Osteoblast (primary cell): ENCODE data around the gene EPHB2. TPM values are rescaled to one million over a fixed set of nuclear protein-coding genes. Genes with fewer than 3 reads are reported as not detected.
A peak's percentile ranks its signal among the peaks of the same experiment; 100 is the strongest.

Experiments used
- DNase-seq: peaks from one replicate; pipeline ENCODE4 v3.0.0; 2011; ENCODE audit warnings: low spot score, mixed read lengths; ENCODE audit not compliant: insufficient read length; ENCODE audit errors: missing footprints
- H2AFZ ChIP-seq: 2 replicates; pipeline ENCODE4 v1.6.0; 2011; ENCODE audit warnings: mild to moderate bottlenecking, low read length
- H3K27ac ChIP-seq: 2 replicates; pipeline ENCODE4 v1.5.1; 2011; ENCODE audit warnings: mild to moderate bottlenecking, low read depth, low read length, moderate library complexity
- H3K27me3 ChIP-seq: 2 replicates; pipeline ENCODE4 v1.6.0; 2012; ENCODE audit warnings: mild to moderate bottlenecking, control low read depth, inconsistent platforms, low read length, moderate library complexity; ENCODE audit not compliant: insufficient read depth
- H3K36me3 ChIP-seq: 2 replicates; pipeline ENCODE4 v1.5.1; 2011; ENCODE audit warnings: mild to moderate bottlenecking, low read length, control low read depth, moderate library complexity; ENCODE audit not compliant: insufficient read depth
- H3K4me1 ChIP-seq: 2 replicates; pipeline ENCODE4 v1.5.1; 2011; ENCODE audit warnings: mild to moderate bottlenecking, low read length, control low read depth, moderate library complexity; ENCODE audit not compliant: insufficient read depth
- H3K4me2 ChIP-seq: 2 replicates; pipeline ENCODE4 v1.6.0; 2011; ENCODE audit warnings: mild to moderate bottlenecking, low read length; ENCODE audit not compliant: insufficient read depth
- H3K4me3 ChIP-seq: fragments of 200-600 bp; sonication (generic); 3 replicates; pipeline ENCODE4 v1.5.1; 2012; ENCODE audit warnings: mild to moderate bottlenecking, low read length, inconsistent platforms; ENCODE audit not compliant: insufficient read depth
- H3K79me2 ChIP-seq: 2 replicates; pipeline ENCODE4 v1.6.0; 2012; ENCODE audit warnings: mild to moderate bottlenecking, low read length, control low read depth, inconsistent platforms; ENCODE audit not compliant: insufficient read depth
- H3K9me3 ChIP-seq: 2 replicates; pipeline ENCODE4 v1.5.1; 2011; ENCODE audit warnings: low read depth, low read length, control low read depth
- H4K20me1 ChIP-seq: 2 replicates; pipeline ENCODE4 v1.6.0; 2012; ENCODE audit warnings: mild to moderate bottlenecking, low read length, control low read depth; ENCODE audit not compliant: insufficient read depth
- total RNA-seq: library from RNA; depleted of rRNA; stranded (reverse); fragments of >200 nt; gene quantifications from 2 replicates; pipeline ENCODE4 v1.2.3, GENCODE V29; 2012
- TF ChIP-seq, protein P1 (sequence below): IDR thresholded peaks from 2 replicates; pipeline ENCODE4 v1.5.1; 2011; ENCODE audit warnings: mild to moderate bottlenecking, low read depth, low read length, moderate library complexity; ENCODE audit errors: extremely low read depth

EPHB2 gene
- total RNA-seq, 1 donor: 8.7 TPM

DNA sequence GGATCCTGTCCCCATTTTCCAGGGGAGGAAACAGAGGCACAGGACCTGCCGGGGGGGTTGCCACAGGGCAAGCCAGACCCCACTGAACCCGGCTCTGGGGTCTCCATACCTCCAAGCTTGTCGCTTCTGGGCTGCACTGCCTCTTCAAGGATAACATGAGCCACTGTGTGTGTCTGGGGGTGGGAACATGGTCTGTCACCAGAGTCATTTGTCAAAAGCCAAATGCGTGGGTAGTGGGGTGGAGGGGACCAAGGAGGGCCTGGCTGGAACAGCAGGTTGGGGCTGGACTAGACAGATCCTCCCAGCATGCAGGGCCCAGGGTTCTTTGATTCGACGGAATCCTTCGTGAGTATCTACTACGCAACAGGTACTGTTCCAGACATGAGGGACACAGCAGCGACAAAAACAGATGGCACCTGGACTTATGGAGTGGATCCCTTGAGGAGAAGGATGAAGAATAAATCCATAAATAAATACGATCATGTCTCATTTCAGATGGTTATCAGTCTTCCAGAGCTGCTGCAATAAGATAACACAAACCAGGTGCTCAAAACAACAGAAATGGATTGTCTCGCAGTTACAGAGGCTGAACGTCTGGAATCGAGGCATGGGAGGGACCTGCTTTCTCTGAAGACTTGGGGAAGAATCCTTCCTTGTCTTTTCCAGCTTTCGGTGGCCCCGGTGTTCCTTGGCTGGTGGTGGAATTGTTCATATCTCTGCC, 28.9 kb upstream of the EPHB2 start:
- H3K27ac ChIP-seq: no peak overlapping the region
- H3K36me3 ChIP-seq: no peaks in the 10 kb centered on the region
- no peak for DNase-seq
- H3K4me2 ChIP-seq: no peak overlapping the region
- H3K4me3 ChIP-seq: no peak overlapping the region
- no peaks in the 10 kb centered on the region for H3K9me3 ChIP-seq
- no peaks in the 10 kb centered on the region for H3K79me2 ChIP-seq
- H2AFZ ChIP-seq: no peak overlapping the region
- H4K20me1 ChIP-seq: no peaks in the 10 kb centered on the region
- TF ChIP-seq, protein P1, sequence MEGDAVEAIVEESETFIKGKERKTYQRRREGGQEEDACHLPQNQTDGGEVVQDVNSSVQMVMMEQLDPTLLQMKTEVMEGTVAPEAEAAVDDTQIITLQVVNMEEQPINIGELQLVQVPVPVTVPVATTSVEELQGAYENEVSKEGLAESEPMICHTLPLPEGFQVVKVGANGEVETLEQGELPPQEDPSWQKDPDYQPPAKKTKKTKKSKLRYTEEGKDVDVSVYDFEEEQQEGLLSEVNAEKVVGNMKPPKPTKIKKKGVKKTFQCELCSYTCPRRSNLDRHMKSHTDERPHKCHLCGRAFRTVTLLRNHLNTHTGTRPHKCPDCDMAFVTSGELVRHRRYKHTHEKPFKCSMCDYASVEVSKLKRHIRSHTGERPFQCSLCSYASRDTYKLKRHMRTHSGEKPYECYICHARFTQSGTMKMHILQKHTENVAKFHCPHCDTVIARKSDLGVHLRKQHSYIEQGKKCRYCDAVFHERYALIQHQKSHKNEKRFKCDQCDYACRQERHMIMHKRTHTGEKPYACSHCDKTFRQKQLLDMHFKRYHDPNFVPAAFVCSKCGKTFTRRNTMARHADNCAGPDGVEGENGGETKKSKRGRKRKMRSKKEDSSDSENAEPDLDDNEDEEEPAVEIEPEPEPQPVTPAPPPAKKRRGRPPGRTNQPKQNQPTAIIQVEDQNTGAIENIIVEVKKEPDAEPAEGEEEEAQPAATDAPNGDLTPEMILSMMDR: no peak
- H3K4me1 ChIP-seq: no peaks in the 10 kb centered on the region
- peaks cover 21% of the 10 kb centered on the region for H3K27me3 ChIP-seq

DNA sequence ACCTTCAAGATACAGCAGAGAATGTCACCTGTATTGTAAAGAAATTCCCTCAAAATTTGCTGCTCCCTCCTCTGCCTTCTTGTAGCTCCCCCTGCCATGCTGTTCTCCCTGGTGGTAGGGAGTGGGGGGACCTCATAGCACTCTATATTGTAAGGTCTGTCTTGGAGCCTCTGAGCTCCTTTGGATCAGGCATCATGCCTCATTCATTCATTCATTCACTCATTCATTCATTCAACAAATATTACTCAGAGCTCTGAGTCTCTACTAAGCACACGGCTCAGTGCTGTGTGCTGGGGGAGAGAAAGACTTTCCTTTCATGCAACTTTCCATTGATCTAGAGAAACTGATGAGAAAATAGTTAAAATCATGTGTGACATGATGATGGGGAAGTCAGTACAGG, 27.1 kb upstream of the EPHB2 start:
- H4K20me1 ChIP-seq: no peaks in the 10 kb centered on the region
- peak; percentile 73 for DNase-seq
- H3K4me1 ChIP-seq: no peaks in the 10 kb centered on the region
- peaks cover 21% of the 10 kb centered on the region for H3K27me3 ChIP-seq
- no peak overlapping the region for H3K27ac ChIP-seq
- no peak overlapping the region for H3K4me3 ChIP-seq
- H2AFZ ChIP-seq: no peak overlapping the region
- TF ChIP-seq, protein P1: no peak
- H3K36me3 ChIP-seq: no peaks in the 10 kb centered on the region
- H3K4me2 ChIP-seq: no peak overlapping the region
- H3K79me2 ChIP-seq: no peaks in the 10 kb centered on the region
- no peaks in the 10 kb centered on the region for H3K9me3 ChIP-seq

DNA sequence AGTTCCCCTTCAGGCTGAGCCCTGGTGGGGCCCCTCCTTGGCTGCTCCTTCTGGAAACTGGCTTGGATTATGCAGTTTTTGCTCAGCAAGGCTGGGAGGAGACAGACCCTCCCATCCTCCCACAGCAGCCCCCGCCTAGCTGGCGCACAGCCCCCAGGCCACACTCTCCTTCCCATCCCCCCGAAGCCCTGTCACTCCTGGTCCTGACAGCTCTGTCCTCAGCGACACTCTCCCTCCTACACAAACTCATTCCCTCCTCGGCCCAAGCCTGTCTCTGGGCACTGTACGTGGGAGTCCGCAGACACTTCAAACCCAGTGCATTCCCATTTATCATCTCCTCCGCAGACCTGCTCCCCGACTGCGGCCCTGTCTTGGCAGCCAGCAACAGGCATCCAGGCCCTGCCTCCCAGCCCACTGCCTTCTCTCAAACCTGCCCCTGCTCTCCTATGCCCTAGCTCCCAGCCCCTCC, 25.0 kb upstream of the EPHB2 start:
- Histone ChIP-seq H3K79me2 (no peaks in the 10 kb centered on the region), H3K36me3 (no peaks in the 10 kb centered on the region), H3K4me2 (no peak overlapping the region), H3K9me3 (no peaks in the 10 kb centered on the region), H2AFZ (no peak overlapping the region), H3K27me3 (peaks cover 21% of the 10 kb centered on the region), H3K4me3 (no peak overlapping the region), H3K27ac (no peak overlapping the region), H3K4me1 (peaks cover 8% of the 10 kb centered on the region), H4K20me1 (no peaks in the 10 kb centered on the region)
- TF ChIP-seq, protein P1: no peak
- DNase-seq: no peak

DNA sequence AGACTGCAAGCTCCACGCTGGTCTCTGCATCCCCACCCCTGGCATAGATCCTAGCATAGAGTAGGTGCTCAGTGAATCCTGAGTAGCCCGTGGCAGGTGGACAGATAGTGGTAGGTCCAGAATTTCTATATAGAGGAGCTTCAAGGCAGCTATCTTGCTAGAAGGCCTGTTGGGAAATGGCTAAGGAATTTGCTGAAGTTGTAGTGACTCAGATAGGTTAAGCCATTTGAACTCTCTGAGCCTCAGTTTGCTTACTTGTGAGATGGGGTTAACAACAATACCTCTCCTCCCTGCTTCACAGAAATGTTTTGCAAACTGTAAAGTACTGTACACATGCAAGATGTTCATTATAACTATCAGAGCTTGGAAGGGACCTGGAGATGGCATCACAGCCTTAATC, 23.4 kb upstream of the EPHB2 start:
- H3K79me2 ChIP-seq: no peaks in the 10 kb centered on the region
- no peak for DNase-seq
- peaks cover 18% of the 10 kb centered on the region for H3K27me3 ChIP-seq
- no peak overlapping the region for H3K27ac ChIP-seq
- no peak overlapping the region for H3K4me3 ChIP-seq
- no peaks in the 10 kb centered on the region for H3K36me3 ChIP-seq
- H4K20me1 ChIP-seq: no peaks in the 10 kb centered on the region
- no peak overlapping the region for H3K4me2 ChIP-seq
- H3K9me3 ChIP-seq: no peaks in the 10 kb centered on the region
- no peak overlapping the region for H2AFZ ChIP-seq
- TF ChIP-seq, protein P1: no peak
- H3K4me1 ChIP-seq: peaks cover 8% of the 10 kb centered on the region
